HepG2 (cell line): ENCODE data around the gene APOBEC3B. TPM values are rescaled to one million over a fixed set of nuclear protein-coding genes. Genes with fewer than 3 reads are reported as not detected.
A peak's percentile ranks its signal among the peaks of the same experiment; 100 is the strongest.

Source experiments
- ETV6 ChIP-seq: sonication (generic); formaldehyde crosslinking; conservative IDR thresholded peaks from 2 replicates; pipeline ENCODE4 v1.4.0; 2020; ENCODE audit warnings: missing genetic modification reagents
- GABPB1 ChIP-seq: IDR thresholded peaks from 2 replicates; pipeline ENCODE4 v1.6.1; 2016; ENCODE audit warnings: mild to moderate bottlenecking, missing genetic modification reagents, moderate library complexity, missing compliant biosample characterization
- HDAC1 ChIP-seq: sonication (generic); formaldehyde crosslinking; IDR thresholded peaks from 2 replicates; pipeline ENCODE4 v1.5.1; 2020; ENCODE audit warnings: mild to moderate bottlenecking, missing genetic modification reagents
- JUN ChIP-seq: sonication (generic); formaldehyde crosslinking; IDR thresholded peaks from 2 replicates; pipeline ENCODE4 v1.4.0; 2020; ENCODE audit warnings: mild to moderate bottlenecking, missing genetic modification reagents
- JUNB ChIP-seq: sonication (generic); formaldehyde crosslinking; IDR thresholded peaks from 2 replicates; pipeline ENCODE4 v1.8.0; 2022; ENCODE audit warnings: missing genetic modification reagents, mild to moderate bottlenecking, borderline replicate concordance
- MAX ChIP-seq: IDR thresholded peaks from 2 replicates; pipeline ENCODE4 v1.6.1; 2012; ENCODE audit warnings: inconsistent platforms
- MXI1 ChIP-seq: IDR thresholded peaks from 3 replicates; pipeline ENCODE4 v1.6.1; 2012; ENCODE audit warnings: low read depth, low read length, inconsistent platforms, borderline replicate concordance
- NBN ChIP-seq: fragments of 450-650 bp; conservative IDR thresholded peaks from 2 replicates; pipeline ENCODE4 v1.6.1; 2017
- SAP130 ChIP-seq: IDR thresholded peaks from 2 replicates; pipeline ENCODE4 v1.6.1; 2016; ENCODE audit warnings: low read depth
- SIX1 ChIP-seq: sonication (generic); formaldehyde crosslinking; IDR thresholded peaks from 2 replicates; pipeline ENCODE4 v1.4.0; 2020; ENCODE audit warnings: missing genetic modification reagents, borderline replicate concordance
- SMAD1 ChIP-seq: sonication (generic); formaldehyde crosslinking; IDR thresholded peaks from 2 replicates; pipeline ENCODE4 v1.4.0; 2020; ENCODE audit warnings: missing genetic modification reagents, low read depth, mild to moderate bottlenecking, borderline replicate concordance
- SMARCC2 ChIP-seq: fragments of 450-650 bp; IDR thresholded peaks from 2 replicates; pipeline ENCODE4 v1.6.1; 2017; ENCODE audit warnings: antibody characterized with exemption, mild to moderate bottlenecking
- SOX5 ChIP-seq: IDR thresholded peaks from 2 replicates; pipeline ENCODE4 v1.6.1; 2016; ENCODE audit warnings: borderline replicate concordance
- TEAD2 ChIP-seq: sonication (generic); formaldehyde crosslinking; IDR thresholded peaks from 2 replicates; pipeline ENCODE4 v1.9.0; 2021; ENCODE audit warnings: missing genetic modification reagents
- TFDP1 ChIP-seq: IDR thresholded peaks from 2 replicates; pipeline ENCODE4 v1.6.1; 2016; ENCODE audit warnings: missing compliant biosample characterization, missing genetic modification reagents, borderline replicate concordance
- ZNF235 ChIP-seq: sonication (generic); formaldehyde crosslinking; IDR thresholded peaks from 2 replicates; pipeline ENCODE4 v1.8.1; 2023; ENCODE audit warnings: mild to moderate bottlenecking, missing genetic modification reagents, borderline replicate concordance
- ZNF263 ChIP-seq: sonication (generic); formaldehyde crosslinking; IDR thresholded peaks from 2 replicates; pipeline ENCODE4 v1.4.0; 2020; ENCODE audit warnings: missing genetic modification reagents
- ZNF432 ChIP-seq: sonication (generic); formaldehyde crosslinking; IDR thresholded peaks from 2 replicates; pipeline ENCODE4 v1.5.0; 2020; ENCODE audit warnings: missing genetic modification reagents, mild to moderate bottlenecking, borderline replicate concordance
- ZNF724P ChIP-seq: sonication (generic); formaldehyde crosslinking; IDR thresholded peaks from 2 replicates; pipeline ENCODE4 v1.8.0; 2022; ENCODE audit warnings: missing genetic modification reagents, borderline replicate concordance
- ZNF782 ChIP-seq: sonication (generic); formaldehyde crosslinking; IDR thresholded peaks from 2 replicates; pipeline ENCODE4 v1.4.0; 2020; ENCODE audit warnings: missing genetic modification reagents, mild to moderate bottlenecking, borderline replicate concordance
- ZNF850 ChIP-seq: sonication (generic); formaldehyde crosslinking; conservative IDR thresholded peaks from 2 replicates; pipeline ENCODE4 v1.9.0; 2021; ENCODE audit warnings: mild to moderate bottlenecking, missing genetic modification reagents
- polyA plus RNA-seq, 8 experiments: library from polyadenylated mRNA; depleted of rRNA in 3 of 8; stranded (reverse) in 7 of 8; unstranded in 1 of 8; fragments of >200 nt; fragmentation: Illumina TruSeq in 4 of 8; extraction: Trizol in 4 of 8; gene quantifications; 2 replicates each; pipeline versions ENCODE4 v1.2.1 to v1.2.3, GENCODE V29; 2011 to 2016; ENCODE audit warnings: low read depth in 4 of 8, missing spikeins in 1 of 8, mixed read lengths in 1 of 8; ENCODE audit not compliant: insufficient read depth in 1 of 8
- total RNA-seq, 5 experiments: library from RNA; depleted of rRNA; stranded (reverse); fragments of >200 nt; fragmentation: Illumina TruSeq; extraction: Trizol; gene quantifications; 2 replicates each; pipeline ENCODE4 v1.2.3, GENCODE V29; 2016; ENCODE audit warnings: low read depth in 1 of 5
- TF ChIP-seq, protein P1 (sequence below): sonication (generic); formaldehyde crosslinking; IDR thresholded peaks from 2 replicates; pipeline ENCODE4 v1.4.0; 2020; ENCODE audit warnings: mild to moderate bottlenecking, missing genetic modification reagents
- TF ChIP-seq, protein P2 (sequence below): sonication (generic); formaldehyde crosslinking; IDR thresholded peaks from 2 replicates; pipeline ENCODE4 v1.4.0; 2020; ENCODE audit warnings: mild to moderate bottlenecking, missing genetic modification reagents
- TF ChIP-seq, protein P3 (sequence below): sonication (generic); formaldehyde crosslinking; IDR thresholded peaks from 2 replicates; pipeline ENCODE4 v1.5.0; 2020; ENCODE audit warnings: missing genetic modification reagents

The APOBEC3B gene
- total and polyA plus RNA-seq, 2 of the 13 experiments (the other 11 are each of a cell fraction or from before 2014, with no cell fraction given), result 6.7 to 8.8 TPM

- TF ChIP-seq, protein P1, sequence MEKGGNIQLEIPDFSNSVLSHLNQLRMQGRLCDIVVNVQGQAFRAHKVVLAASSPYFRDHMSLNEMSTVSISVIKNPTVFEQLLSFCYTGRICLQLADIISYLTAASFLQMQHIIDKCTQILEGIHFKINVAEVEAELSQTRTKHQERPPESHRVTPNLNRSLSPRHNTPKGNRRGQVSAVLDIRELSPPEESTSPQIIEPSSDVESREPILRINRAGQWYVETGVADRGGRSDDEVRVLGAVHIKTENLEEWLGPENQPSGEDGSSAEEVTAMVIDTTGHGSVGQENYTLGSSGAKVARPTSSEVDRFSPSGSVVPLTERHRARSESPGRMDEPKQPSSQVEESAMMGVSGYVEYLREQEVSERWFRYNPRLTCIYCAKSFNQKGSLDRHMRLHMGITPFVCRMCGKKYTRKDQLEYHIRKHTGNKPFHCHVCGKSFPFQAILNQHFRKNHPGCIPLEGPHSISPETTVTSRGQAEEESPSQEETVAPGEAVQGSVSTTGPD (CRISPR knock-in tag), result no peak
- 0 out of 3 replicates have a peak, but pooled peaks have one; percentile 21 for TF ChIP-seq MXI1
- TF ChIP-seq TEAD2 (CRISPR knock-in tag), result no peak
- TF ChIP-seq, protein P2, sequence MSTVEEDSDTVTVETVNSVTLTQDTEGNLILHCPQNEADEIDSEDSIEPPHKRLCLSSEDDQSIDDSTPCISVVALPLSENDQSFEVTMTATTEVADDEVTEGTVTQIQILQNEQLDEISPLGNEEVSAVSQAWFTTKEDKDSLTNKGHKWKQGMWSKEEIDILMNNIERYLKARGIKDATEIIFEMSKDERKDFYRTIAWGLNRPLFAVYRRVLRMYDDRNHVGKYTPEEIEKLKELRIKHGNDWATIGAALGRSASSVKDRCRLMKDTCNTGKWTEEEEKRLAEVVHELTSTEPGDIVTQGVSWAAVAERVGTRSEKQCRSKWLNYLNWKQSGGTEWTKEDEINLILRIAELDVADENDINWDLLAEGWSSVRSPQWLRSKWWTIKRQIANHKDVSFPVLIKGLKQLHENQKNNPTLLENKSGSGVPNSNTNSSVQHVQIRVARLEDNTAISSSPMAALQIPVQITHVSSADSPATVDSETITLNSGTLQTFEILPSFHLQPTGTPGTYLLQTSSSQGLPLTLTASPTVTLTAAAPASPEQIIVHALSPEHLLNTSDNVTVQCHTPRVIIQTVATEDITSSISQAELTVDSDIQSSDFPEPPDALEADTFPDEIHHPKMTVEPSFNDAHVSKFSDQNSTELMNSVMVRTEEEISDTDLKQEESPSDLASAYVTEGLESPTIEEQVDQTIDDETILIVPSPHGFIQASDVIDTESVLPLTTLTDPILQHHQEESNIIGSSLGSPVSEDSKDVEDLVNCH (CRISPR knock-in tag), result no peak
- TF ChIP-seq MAX, result 0 out of 2 replicates have a peak, but pooled peaks have one; percentile 19
- TF ChIP-seq, protein P3, sequence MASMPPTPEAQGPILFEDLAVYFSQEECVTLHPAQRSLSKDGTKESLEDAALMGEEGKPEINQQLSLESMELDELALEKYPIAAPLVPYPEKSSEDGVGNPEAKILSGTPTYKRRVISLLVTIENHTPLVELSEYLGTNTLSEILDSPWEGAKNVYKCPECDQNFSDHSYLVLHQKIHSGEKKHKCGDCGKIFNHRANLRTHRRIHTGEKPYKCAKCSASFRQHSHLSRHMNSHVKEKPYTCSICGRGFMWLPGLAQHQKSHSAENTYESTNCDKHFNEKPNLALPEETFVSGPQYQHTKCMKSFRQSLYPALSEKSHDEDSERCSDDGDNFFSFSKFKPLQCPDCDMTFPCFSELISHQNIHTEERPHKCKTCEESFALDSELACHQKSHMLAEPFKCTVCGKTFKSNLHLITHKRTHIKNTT (CRISPR knock-in tag), result no peak
- no peak for TF ChIP-seq NBN
- TF ChIP-seq JUN, result 0 out of 2 replicates have a peak, but pooled peaks have one; percentile 17
- 0 out of 2 replicates have a peak, but pooled peaks have one; percentile 30 for TF ChIP-seq ZNF724P (CRISPR knock-in tag)
- no peak for TF ChIP-seq ZNF432
- peak; percentile 98 for TF ChIP-seq ZNF263 (CRISPR knock-in tag)
- TF ChIP-seq SAP130 (CRISPR knock-in tag), result peak; percentile 94
- TF ChIP-seq ETV6 (CRISPR knock-in tag), result no peak
- TF ChIP-seq TFDP1, result peak; percentile 91; the same call in 1 of the 2 replicates
- TF ChIP-seq GABPB1 (CRISPR knock-in tag), result peak; percentile 82
- no peak for TF ChIP-seq SMARCC2
- TF ChIP-seq SOX5, result 0 out of 2 replicates have a peak, but pooled peaks have one; percentile 25
- TF ChIP-seq ZNF782 (CRISPR knock-in tag), result no peak
- no peak for TF ChIP-seq ZNF235 (CRISPR knock-in tag)
- peak; percentile 50; the same call in 1 of the 2 replicates for TF ChIP-seq HDAC1
- 0 out of 2 replicates have a peak, but pooled peaks have one; percentile 62 for TF ChIP-seq SMAD1 (CRISPR knock-in tag)
- no peak for TF ChIP-seq SIX1 (CRISPR knock-in tag)
- TF ChIP-seq JUNB (CRISPR knock-in tag), result no peak
- TF ChIP-seq ZNF850 (CRISPR knock-in tag), result no peak
Measured at GRCh38 chr22:38981992-38982927, at the start of gene APOBEC3B (continued).
